IMR-90 (cell line): ENCODE results near the gene FADS1. TPM values are rescaled to one million over a fixed set of nuclear protein-coding genes. Genes with fewer than 3 reads are reported as not detected.

ENCODE experiments used
- ATAC-seq: fragments of 200-7000 bp; cut with Tn5 transposase; 2 replicates; pipeline ENCODE4 v1.9.1; 2020; ENCODE audit warnings: low read depth, mild to moderate bottlenecking, moderate library complexity
- BruUV-seq: library from RNA; stranded (reverse); fragments of 400-500 nt; replicated peaks from 2 replicates; lab custom pipeline; 2021; lab: Mats Ljungman, UMichigan
- CTCF ChIA-PET: fragments of 300-600 bp; formaldehyde crosslinking; extraction: SDS; loops from one replicate; lab custom pipeline; 2021; ENCODE audit warnings: antibody characterized with exemption; lab: Yijun Ruan, JAX
- POLR2A ChIA-PET: fragments of 300-600 bp; sonication (Branson Sonifier 250); formaldehyde crosslinking; loops from one replicate; lab custom pipeline; 2022; ENCODE audit warnings: antibody characterized with exemption; ENCODE audit not compliant: unreplicated experiment; lab: Charles Lee
- DNase-seq: peaks from one replicate; pipeline ENCODE4 v3.0.0; 2013
- H2AFZ ChIP-seq: replicated peaks from 2 replicates; pipeline ENCODE3; 2013; ENCODE audit warnings: low read length, mild to moderate bottlenecking; ENCODE audit not compliant: poor library complexity
- H2AK5ac ChIP-seq: 2 replicates; pipeline ENCODE4 v1.6.1; 2013; ENCODE audit warnings: low read depth, low read length, inconsistent platforms
- H2AK9ac ChIP-seq: replicated peaks from 2 replicates; pipeline ENCODE3; 2013; ENCODE audit warnings: mild to moderate bottlenecking, low read depth, low read length, moderate library complexity; ENCODE audit not compliant: poor library complexity
- H2BK120ac ChIP-seq: 2 replicates; pipeline ENCODE4 v1.6.1; 2013; ENCODE audit warnings: low read depth, low read length, inconsistent platforms
- H2BK15ac ChIP-seq: 3 replicates; pipeline ENCODE4 v1.6.1; 2013; ENCODE audit warnings: low read depth, low read length, inconsistent platforms
- H2BK20ac ChIP-seq: 2 replicates; pipeline ENCODE4 v1.6.1; 2013; ENCODE audit warnings: low read depth, mild to moderate bottlenecking, inconsistent platforms, low read length, moderate library complexity
- H2BK5ac ChIP-seq: 2 replicates; pipeline ENCODE4 v1.6.1; 2013; ENCODE audit warnings: mild to moderate bottlenecking, low read depth, low read length, inconsistent platforms; ENCODE audit not compliant: poor library complexity, severe bottlenecking
- H3K14ac ChIP-seq: replicated peaks from 2 replicates; pipeline ENCODE4 v1.6.1; 2013; ENCODE audit warnings: low read depth, low read length, inconsistent platforms
- H3K18ac ChIP-seq: 2 replicates; pipeline ENCODE4 v1.6.1; 2013; ENCODE audit warnings: low read depth, low read length, control low read depth
- H3K23ac ChIP-seq: 2 replicates; pipeline ENCODE4 v1.6.1; 2013; ENCODE audit warnings: low read depth, low read length, inconsistent platforms
- H3K27ac ChIP-seq: 2 replicates; pipeline ENCODE4 v1.5.1; 2013; ENCODE audit warnings: mild to moderate bottlenecking, control low read depth, low read length; ENCODE audit not compliant: insufficient read depth
- H3K27me3 ChIP-seq: 2 replicates; pipeline ENCODE4 v1.6.1; 2013; ENCODE audit warnings: low read length; ENCODE audit not compliant: control insufficient read depth, insufficient read depth
- H3K36me3 ChIP-seq: 2 replicates; pipeline ENCODE4 v1.6.1; 2013; ENCODE audit warnings: low read length, mixed read lengths; ENCODE audit not compliant: control insufficient read depth, insufficient read depth
- H3K4ac ChIP-seq: 2 replicates; pipeline ENCODE4 v1.6.1; 2013; ENCODE audit warnings: low read depth, low read length, inconsistent platforms
- H3K4me1 ChIP-seq: 2 replicates; pipeline ENCODE4 v1.6.1; 2013; ENCODE audit warnings: low read length, mixed read lengths; ENCODE audit not compliant: control insufficient read depth, insufficient read depth
- H3K4me2 ChIP-seq: 2 replicates; pipeline ENCODE4 v1.6.1; 2013; ENCODE audit warnings: low read depth, mild to moderate bottlenecking, control low read depth, low read length, moderate library complexity
- H3K4me3 ChIP-seq: 2 replicates; pipeline ENCODE4 v1.5.1; 2013; ENCODE audit warnings: low read depth, mild to moderate bottlenecking, control low read depth, low read length, moderate library complexity; ENCODE audit not compliant: insufficient read depth
- H3K56ac ChIP-seq: 2 replicates; pipeline ENCODE4 v1.6.1; 2013; ENCODE audit warnings: low read length, inconsistent platforms; ENCODE audit not compliant: insufficient read depth; ENCODE audit errors: extremely low read depth
- H3K79me1 ChIP-seq, 2 experiments: 2 replicates each; pipeline ENCODE4 v1.6.1; 2013; ENCODE audit warnings: low read length in 2 of 2, inconsistent platforms in 1 of 2, low read depth in 1 of 2
- H3K9ac ChIP-seq: 2 replicates; pipeline ENCODE4 v1.6.1; 2013; ENCODE audit warnings: low read depth, low read length, control low read depth
- H3K9me1 ChIP-seq: 2 replicates; pipeline ENCODE4 v1.6.1; 2013; ENCODE audit warnings: low read length, inconsistent platforms; ENCODE audit not compliant: insufficient read depth
- H3K9me3 ChIP-seq: 2 replicates; pipeline ENCODE4 v1.6.1; 2013; ENCODE audit warnings: low read length; ENCODE audit not compliant: control insufficient read depth, insufficient read depth
- H4K20me1 ChIP-seq: 2 replicates; pipeline ENCODE4 v1.6.1; 2013; ENCODE audit warnings: low read length, inconsistent platforms; ENCODE audit not compliant: insufficient read depth
- H4K5ac ChIP-seq: 2 replicates; pipeline ENCODE4 v1.6.1; 2013; ENCODE audit warnings: mild to moderate bottlenecking, low read depth, low read length, control low read depth
- H4K8ac ChIP-seq, 2 experiments: 2 replicates each; pipeline ENCODE4 v1.6.1; 2013; ENCODE audit warnings: low read depth in 2 of 2, low read length in 2 of 2, control low read depth in 1 of 2, inconsistent platforms in 1 of 2
- H4K91ac ChIP-seq: 2 replicates; pipeline ENCODE4 v1.6.1; 2013; ENCODE audit warnings: low read depth, low read length, inconsistent platforms; ENCODE audit not compliant: insufficient read depth
- BHLHE40 ChIP-seq: fragments of 150-350 bp; IDR thresholded peaks from 2 replicates; pipeline ENCODE4 v1.6.1; 2016; ENCODE audit warnings: mild to moderate bottlenecking, low read depth, low read length
- CEBPB ChIP-seq: IDR thresholded peaks from 2 replicates; pipeline ENCODE4 v1.6.1; 2012; ENCODE audit warnings: low read depth, low read length, improper control_type of control experiment
- CHD1 ChIP-seq: IDR thresholded peaks from 2 replicates; pipeline ENCODE4 v1.6.1; 2012; ENCODE audit warnings: low read depth, low read length, improper control_type of control experiment
- CTCF ChIP-seq: conservative IDR thresholded peaks from 2 replicates; pipeline ENCODE4 v1.5.1; 2012; ENCODE audit warnings: mild to moderate bottlenecking, low read depth, low read length, improper control_type of control experiment
- ELK1 ChIP-seq: fragments of 150-350 bp; IDR thresholded peaks from 2 replicates; pipeline ENCODE4 v1.6.1; 2016; ENCODE audit warnings: low read depth, mild to moderate bottlenecking, low read length, moderate library complexity, borderline replicate concordance
- FOS ChIP-seq: fragments of 150-350 bp; IDR thresholded peaks from 2 replicates; pipeline ENCODE4 v1.6.1; 2016; ENCODE audit warnings: low read depth, low read length
- MAFK ChIP-seq: IDR thresholded peaks from 2 replicates; pipeline ENCODE4 v1.6.1; 2012; ENCODE audit warnings: low read depth, low read length, improper control_type of control experiment
- MAZ ChIP-seq: IDR thresholded peaks from 2 replicates; pipeline ENCODE4 v1.6.1; 2012; ENCODE audit warnings: low read depth, mild to moderate bottlenecking, low read length, improper control_type of control experiment, moderate library complexity, borderline replicate concordance
- MXI1 ChIP-seq: IDR thresholded peaks from 2 replicates; pipeline ENCODE4 v1.6.1; 2012; ENCODE audit warnings: low read depth, mild to moderate bottlenecking, low read length, moderate library complexity, borderline replicate concordance
- NFE2L2 ChIP-seq: fragments of 150-350 bp; IDR thresholded peaks from 2 replicates; pipeline ENCODE4 v1.6.1; 2016; ENCODE audit warnings: low read depth, mild to moderate bottlenecking, low read length
- POLR2A ChIP-seq: IDR thresholded peaks from 2 replicates; pipeline ENCODE4 v1.6.1; 2012; ENCODE audit warnings: mild to moderate bottlenecking, low read depth, low read length
- RAD21 ChIP-seq: IDR thresholded peaks from 2 replicates; pipeline ENCODE4 v1.6.1; 2012; ENCODE audit warnings: low read length, improper control_type of control experiment
- RCOR1 ChIP-seq: IDR thresholded peaks from 2 replicates; pipeline ENCODE4 v1.6.1; 2012; ENCODE audit warnings: mild to moderate bottlenecking, low read length, improper control_type of control experiment; ENCODE audit not compliant: insufficient replicate concordance
- RFX5 ChIP-seq: IDR thresholded peaks from 2 replicates; pipeline ENCODE4 v1.8.0; 2012; ENCODE audit warnings: low read depth, mild to moderate bottlenecking, low read length, moderate library complexity
- SMC3 ChIP-seq: fragments of 150-350 bp; IDR thresholded peaks from 2 replicates; pipeline ENCODE4 v1.6.1; 2016; ENCODE audit warnings: low read depth, mild to moderate bottlenecking, antibody characterized with exemption, low read length, moderate library complexity
- USF2 ChIP-seq: fragments of 150-350 bp; IDR thresholded peaks from 2 replicates; pipeline ENCODE4 v1.6.1; 2017; ENCODE audit warnings: mild to moderate bottlenecking, antibody characterized with exemption, low read length, low read depth
- WGBS, 2 experiments: methylation state at CpG; one replicate each; pipeline versions ENCODE4 v1.1.5 to v1.1.7; 2013; ENCODE audit warnings: missing lambda C conversion rate in 2 of 2; ENCODE audit not compliant: insufficient read length in 1 of 2; ENCODE audit errors: extremely low coverage in 2 of 2; 5-methylcytosine and 5-hydroxymethylcytosine counted together
- dilution Hi-C: fragments of 300-500 bp; cut with HindIII; formaldehyde crosslinking; loops from one replicate; pipeline ENCODE4 v1.14.3; 2018; ENCODE audit warnings: low sequenced_read_pairs; ENCODE audit not compliant: unreplicated experiment
- in situ Hi-C: fragments of 300-500 bp; cut with MboI; formaldehyde crosslinking; loops from 3 replicates; pipeline ENCODE4 v1.14.3; 2019; ENCODE audit warnings: low sequenced_read_pairs, inconsistent platforms, mixed read lengths
- intact Hi-C: fragments of 100-400 bp; cut with micrococcal nuclease; formaldehyde crosslinking; loops from 2 replicates; pipeline ENCODE4 v1.10.0; 2022
- polyA plus RNA-seq, 3 experiments: library from polyadenylated mRNA; depleted of rRNA; stranded (reverse); fragments of >200 nt; gene quantifications; 2 replicates each; pipeline ENCODE4 v1.2.3, GENCODE V29; 2012; ENCODE audit warnings: low replicate concordance in 1 of 3
- total RNA-seq: library from RNA; depleted of rRNA; stranded (reverse); fragments of >200 nt; gene quantifications from 2 replicates; pipeline ENCODE4 v1.2.3, GENCODE V29; 2012

Gene FADS1
- total and polyA plus RNA-seq, 2 of the 4 experiments (the other 2 are of a cell fraction), result 16.3 to 18.4 TPM

- Histone ChIP-seq H3K18ac (no peak overlapping the region), H3K27ac (no peak overlapping the region), H2AFZ (no peak overlapping the region), H3K27me3 (no peaks in the 10 kb centered on the region), H2AK5ac (no peak overlapping the region), H3K4me1 (peaks cover 3% of the 10 kb centered on the region; the same call in 1 of the 2 replicates), H3K56ac (no peak overlapping the region), H3K9ac (no peak overlapping the region), H3K23ac (no peak overlapping the region), H3K4me3 (no peak overlapping the region), H3K79me1 (no peaks in the 10 kb centered on the region), H2BK120ac (no peak overlapping the region), H2BK5ac (no peak overlapping the region), H3K14ac (no peak overlapping the region), H2BK15ac (no peak overlapping the region), H4K91ac (no peak overlapping the region), H2BK20ac (no peak overlapping the region), H3K4ac (no peak overlapping the region), H3K36me3 (peaks cover 19% of the 10 kb centered on the region), H4K5ac (no peak overlapping the region), H4K20me1 (no peaks in the 10 kb centered on the region), H2AK9ac (peak overlapping the region; percentile 14), H3K4me2 (no peak overlapping the region), H3K9me1 (no peaks in the 10 kb centered on the region; the same call in 1 of the 2 replicates), H4K8ac (no peak overlapping the region), H3K9me3 (no peaks in the 10 kb centered on the region)
- WGBS, 2 experiments, result 76% methylated on average over 3 of the region's 9 CpGs; no CpG with 5 or more reads in 1 of the 2 experiments
- no TSS peak for BruUV-seq
- intact Hi-C loops (no loop called here), in situ Hi-C loops (no loop called here), dilution Hi-C loops (no loop called here)
- ChIA-PET POLR2A (interaction anchor here (0.6 kb wide), 1 partner anchor 794 kb away, joined by 11 read pairs; no protein-coding TSS in a partner anchor), CTCF (interaction anchor here (0.7 kb wide), 1 partner anchor 33 kb away, joined by 3 read pairs; no protein-coding TSS in a partner anchor)
- DNase-seq, result no peak
- ATAC-seq, result no peak
- TF ChIP-seq CTCF (no peak), CEBPB (no peak), NFE2L2 (no peak), RAD21 (no peak), SMC3 (no peak), RFX5 (no peak), USF2 (no peak), MAZ (no peak), BHLHE40 (no peak), MAFK (no peak), CHD1 (no peak), RCOR1 (no peak), POLR2A (no peak), MXI1 (no peak), ELK1 (no peak), FOS (no peak)
These were observed 36.1 kb downstream of the FADS1 start for GRCh38 chr11:61780581-61781162.
